Kidney tubule cell (primary cell): Measurements from ENCODE around the gene PTCD2.
"Not testable (repeated sequence)": the region's sequence is repeated elsewhere in the genome, so short reads cannot be mapped to it uniquely, and the experiment has no call there.

Source experiments
- DNase-seq: peaks from one replicate; pipeline ENCODE4 v3.0.0-alpha.2; 2018; ENCODE audit warnings: low spot score

PTCD2 gene

DNA sequence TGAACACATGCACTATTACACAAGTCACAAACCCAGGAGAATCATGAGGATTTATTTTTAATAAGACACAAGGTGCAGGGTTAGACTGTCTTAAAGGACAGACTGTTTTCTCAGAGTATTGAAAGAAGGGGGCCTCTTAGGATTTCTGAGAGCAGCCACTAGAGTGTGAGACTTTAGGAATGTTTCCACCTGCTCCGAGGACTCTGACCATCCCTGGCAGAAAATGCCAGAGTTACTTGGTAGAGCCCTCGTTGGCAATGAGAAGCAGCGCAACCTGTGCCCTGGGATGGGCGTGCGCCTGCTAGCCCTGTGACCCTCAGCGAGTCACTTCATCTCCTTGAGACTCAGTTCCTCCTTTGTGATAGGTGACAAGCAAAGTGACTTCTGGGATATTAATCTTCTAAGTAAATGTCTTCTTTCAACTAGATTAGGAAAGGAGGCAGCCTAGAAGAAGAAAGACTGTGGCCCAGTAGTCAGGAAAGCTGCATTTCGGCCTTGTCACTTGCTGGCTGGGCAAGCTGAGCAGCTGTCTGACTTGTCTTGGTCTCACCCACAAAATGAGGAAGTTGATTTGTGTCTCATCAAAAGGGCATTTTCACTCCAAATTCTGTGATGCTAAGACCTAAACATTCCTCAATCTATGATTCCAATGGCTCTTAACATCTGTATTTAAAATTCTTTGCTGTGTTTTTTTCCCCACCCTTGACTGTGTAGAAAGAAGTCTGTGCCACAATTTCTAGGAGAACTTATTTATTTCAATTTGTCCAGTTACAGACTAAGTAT is 60.5 kb downstream of the PTCD2 start:
- DNase-seq, result peak; percentile 45

DNA sequence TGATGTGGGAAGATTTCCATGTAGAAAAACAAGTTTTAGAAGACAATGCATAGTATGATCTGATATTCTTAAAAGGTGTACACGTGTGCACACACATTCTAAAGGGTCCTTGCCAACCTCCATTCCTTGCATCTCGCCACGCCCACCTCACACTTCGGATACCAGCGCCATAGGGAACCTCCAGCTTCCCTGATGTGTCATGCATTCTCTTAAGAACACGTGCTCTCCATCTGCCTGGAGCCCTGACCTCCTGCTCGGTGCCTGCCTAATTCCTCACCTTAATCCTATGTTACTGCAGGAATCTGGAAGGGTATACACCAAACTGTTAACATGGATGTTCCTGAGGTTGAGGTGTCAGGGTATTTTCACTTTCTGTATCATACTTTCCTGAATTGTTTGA is 63.1 kb downstream of the PTCD2 start:
- no peak for DNase-seq

DNA sequence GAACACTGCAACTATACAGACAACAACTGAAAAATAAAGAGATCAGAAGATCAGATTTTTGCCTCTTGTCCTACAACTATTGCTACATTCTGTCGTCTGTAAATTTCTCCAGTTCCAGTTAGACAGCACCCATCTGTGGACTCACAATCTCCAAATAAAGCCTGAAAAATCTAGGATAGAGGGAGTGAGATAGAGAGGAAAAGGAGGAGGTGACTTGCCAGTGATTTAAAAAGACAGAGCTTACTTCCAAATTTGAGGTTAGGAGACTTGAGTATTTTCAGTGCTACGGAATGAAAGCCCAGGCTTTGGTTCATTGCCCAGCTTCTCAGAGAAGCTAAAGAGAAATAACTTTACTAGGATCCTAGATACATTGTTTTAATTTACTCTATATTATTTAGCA is 63.6 kb downstream of the PTCD2 start:
- no peak for DNase-seq

DNA sequence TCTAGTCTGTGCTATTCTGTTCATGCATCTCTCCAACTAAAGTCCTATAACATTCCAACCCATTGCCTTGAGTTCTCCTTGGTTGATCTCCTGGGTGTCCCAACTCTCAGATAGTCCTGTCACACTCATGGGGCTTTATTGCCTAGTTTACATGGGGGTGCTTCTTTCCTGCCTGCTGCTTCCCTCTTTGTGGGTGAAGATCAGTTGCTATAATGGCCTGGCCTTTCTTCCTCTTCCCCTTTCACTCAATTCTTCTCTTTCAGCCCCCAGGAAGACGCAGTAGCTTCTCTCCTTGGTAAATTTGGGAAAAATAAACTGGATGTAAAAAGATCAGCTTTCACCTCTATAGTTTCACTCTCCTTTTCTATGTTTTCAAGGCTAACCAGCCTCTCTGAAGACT is 66.5 kb downstream of the PTCD2 start:
- DNase-seq, result no peak

DNA sequence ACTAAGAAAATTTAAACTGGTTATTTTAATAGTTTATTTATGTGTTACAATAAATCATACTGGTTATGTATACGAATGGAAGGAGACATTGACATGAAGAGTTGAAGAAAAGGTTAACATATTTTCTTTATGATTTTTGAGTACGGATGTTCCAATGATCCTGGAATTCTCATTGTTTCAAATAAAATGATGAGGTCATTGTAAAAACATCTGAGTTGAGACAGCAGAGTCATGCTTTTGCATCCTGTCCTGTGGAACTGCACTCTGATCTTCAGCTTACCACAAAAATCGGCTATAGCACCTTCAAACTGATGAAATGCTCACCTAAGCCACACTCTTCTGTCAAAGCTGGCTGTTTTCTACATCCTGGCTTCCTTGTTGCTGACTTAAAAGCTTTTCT is 67.8 kb downstream of the PTCD2 start:
- peak; percentile 91 for DNase-seq

DNA sequence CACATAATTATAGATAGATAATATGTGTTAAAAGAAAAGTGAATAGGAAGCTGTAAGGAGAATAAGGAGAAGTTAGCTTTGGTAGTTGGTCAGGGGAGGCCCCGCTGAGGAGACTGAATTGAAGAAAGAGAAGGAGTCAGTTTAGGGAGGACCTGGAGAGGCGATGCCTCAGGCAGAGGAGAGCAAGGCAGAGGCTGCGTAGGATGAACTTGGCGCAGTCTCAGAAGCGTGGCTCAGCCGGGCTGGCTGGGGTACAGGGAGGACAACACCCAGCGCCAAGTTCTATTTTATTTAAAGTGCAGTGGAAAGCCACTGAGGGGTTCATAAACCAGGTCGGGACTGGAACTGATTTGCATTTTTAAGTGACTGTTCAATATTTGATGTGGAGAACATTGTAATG is 68.5 kb downstream of the PTCD2 start:
- DNase-seq, result no peak

DNA sequence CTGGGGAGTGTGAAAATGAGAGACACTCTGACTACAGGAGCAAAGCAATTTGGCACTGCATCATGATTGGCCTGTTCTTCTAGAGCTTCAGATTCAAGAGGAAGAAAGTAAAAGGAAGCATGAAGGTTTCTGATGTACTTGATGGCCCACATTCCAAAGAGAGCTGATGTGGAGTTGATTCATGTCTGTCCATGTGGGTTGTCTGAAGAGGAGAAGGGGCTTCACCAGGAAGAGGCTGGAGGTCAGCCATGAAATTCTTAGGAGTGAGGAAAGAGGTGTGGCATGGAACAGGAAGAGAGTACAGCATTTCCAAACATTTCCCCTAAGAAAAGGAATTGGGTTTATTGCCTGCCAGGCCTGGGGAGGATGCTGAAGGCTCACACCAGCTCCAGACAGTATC is 70.7 kb downstream of the PTCD2 start:
- DNase-seq, result peak; percentile 64

DNA sequence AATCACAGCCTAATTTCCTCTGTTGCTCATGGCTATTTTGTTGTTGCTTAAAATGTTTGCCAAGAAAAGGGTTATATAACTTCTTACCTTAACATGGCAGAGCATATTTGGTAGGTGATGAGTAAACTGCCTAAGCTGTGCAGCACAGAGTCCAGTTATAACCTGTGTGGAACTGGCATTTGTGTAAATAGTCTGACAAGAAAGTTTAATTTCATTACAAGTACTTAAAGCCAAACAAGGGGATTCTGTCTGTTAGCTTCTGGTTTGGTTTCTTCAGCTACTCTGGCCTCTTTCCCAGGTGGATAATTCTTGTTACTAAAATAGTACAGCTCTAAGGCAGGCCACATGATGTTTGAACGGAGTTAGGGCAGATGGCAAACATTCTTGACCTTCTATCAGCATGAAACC is 72.2 kb downstream of the PTCD2 start:
- DNase-seq, result no peak

DNA sequence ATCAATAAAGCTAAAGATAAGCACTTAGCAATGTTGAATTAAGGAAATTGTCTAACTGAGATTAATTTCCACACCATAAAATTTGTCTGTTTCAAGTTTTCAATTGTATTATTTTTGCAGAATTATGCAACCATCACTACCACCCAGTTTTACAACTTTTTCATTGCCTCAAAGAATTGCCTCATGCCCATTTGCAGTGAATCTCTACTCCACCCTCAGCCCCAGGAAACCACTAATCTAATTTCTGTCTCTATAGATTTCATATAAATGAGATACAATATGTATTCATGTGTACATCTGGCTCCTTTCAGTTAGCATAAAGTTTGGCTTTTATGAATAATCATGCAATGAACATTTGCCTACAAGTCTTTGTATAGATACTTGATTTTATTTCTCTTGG is 72.9 kb downstream of the PTCD2 start:
- no peak for DNase-seq

DNA sequence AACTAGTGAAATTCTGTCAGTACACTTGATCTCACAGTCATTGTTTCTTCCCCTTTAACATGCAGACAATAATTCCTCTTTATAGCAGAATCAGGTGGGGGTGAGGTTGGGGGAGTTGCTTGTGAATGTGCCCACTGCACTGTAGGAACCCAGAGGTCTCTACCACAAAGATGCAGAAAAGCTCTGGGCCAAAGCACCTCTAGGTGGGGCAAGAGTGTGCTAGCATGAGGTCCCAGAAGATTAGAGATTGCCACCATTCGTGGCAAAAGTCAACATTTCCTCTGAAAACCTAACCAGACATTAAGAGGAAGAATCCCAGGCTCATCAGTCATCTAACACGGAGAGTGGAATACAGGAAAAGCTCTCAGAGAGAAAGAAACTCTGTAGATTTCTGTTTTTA is 74.5 kb downstream of the PTCD2 start:
- no peak for DNase-seq

DNA sequence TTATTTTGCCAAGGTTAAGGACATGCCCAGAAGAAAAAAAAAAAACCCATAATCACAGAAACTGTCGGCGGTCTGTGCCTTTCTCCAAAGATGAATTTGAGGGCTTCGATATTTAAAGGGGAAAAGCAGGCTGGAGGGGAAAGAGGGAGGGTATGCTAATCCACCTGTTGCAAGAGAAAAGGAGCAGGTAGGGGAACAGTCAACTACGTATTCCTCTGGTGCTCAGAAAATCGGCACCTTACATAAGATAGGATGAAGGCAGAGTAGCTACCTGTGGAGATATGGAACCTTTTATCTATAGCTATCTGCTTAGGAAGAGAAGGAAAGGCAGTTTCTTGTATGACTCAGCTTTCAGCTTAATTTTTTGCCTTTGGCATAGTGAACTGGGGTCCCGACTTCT is 77.7 kb downstream of the PTCD2 start:
- DNase-seq, result no peak

DNA sequence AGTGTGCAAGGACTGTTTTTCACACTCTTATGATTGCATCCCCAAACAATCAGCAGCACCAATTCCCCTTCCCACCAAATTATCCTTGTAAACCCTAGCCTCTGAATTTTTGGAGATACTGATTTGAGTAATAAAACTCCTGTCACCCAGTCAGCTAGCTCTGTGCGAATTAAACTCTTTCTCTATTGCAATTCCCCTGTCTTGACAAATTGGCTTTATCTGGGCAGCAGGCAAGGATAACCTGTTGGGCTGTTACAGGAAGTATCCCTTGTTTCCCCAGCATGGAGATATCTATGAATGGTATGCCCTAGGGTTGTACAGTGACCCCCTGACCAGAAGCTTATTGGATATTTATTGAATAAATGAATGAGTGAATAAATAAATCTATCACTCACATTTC is 80.8 kb downstream of the PTCD2 start:
- DNase-seq, result no peak

DNA sequence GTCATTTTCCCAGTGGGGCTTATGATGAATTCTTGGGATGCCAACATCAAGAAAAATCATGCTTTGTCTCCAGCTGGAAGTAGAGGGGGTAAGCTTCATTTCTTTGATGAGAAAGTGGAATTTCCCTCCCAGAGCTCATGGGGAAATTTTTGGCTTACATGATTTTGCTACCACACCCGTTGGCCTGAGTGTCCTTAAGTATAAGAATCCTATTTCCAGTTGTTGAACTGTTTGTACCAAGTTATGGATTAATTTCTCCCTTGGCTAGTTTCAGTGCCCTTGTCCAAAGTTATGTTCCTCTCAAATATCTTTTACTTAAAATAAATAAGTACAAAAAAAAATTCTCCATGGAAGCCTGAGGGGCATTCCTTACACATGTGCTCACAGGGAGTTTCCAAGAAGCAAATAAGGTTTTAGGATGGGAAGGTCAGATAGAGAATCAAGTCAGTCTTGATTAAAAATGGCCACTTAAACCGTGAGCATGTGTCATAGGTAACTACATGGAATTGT is 82.3 kb downstream of the PTCD2 start:
- peak; percentile 81 for DNase-seq

DNA sequence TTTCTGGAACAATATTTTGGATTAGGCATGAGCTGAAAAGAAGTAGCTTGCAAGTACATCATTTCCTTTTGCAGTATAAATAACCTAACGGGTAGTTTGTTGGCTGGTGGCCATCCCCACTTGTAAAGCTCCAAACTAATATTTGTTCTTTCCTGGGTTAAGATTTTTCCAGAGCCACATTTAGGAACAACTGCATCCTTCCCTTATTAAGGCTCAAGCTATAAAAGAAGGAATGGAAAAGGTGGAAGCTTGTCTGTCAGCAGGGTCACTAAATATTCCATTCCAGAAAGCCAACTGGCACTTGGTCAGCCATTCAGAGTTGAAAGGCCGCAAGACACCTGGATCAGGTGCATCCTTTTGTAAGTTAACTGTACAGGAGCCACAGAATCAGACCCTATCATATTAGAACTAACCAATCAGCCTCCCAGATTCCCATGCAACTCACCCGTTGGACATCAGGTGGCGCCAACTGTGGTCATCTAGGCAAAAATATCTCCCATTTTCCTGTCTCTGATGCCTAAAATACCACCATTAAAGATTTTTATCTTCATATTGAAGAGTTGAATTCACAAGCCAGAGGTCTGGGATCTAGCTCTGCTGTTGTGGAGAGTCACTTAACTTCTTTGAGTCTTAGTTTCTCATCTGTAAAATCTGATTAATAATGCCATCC is 82.9 kb downstream of the PTCD2 start:
- DNase-seq, result no peak

DNA sequence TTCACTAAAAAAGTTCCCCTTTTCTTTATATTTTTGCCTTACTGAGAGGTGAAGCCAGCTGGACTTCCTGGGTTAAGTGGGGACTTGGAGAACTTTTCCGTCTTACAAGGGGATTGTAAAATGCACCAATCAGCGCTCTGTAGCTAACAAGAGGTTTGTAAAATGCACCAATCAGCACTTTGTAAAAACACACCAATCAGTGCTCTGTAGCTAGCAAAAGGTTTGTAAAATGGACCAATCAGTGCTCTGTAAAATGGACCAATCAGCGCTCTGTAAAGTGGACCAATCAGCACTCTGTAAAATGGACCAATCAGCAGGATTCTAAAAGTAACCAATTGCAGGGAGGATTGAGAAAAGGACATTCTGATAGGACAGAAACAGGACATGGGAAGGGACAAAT is 84.6 kb downstream of the PTCD2 start:
- DNase-seq, result not testable (repeated sequence)

DNA sequence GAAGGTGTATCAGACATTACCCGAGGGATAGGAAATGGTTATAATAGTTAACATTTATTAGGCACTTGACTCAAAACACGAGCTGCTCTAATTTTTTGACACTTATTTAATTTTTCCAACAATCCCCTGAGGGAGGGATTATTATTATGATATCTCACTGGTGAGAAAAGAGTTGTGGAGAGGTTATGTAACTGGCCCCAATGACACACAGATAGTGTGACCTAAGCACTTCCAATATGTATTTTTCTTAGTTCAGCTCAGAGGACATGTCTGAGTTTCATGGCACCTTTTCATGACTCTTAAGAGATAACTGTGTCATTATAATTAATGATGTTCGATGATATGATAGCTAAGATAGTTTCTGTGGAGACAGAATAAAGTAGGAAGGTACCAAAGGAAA is 86.9 kb downstream of the PTCD2 start:
- DNase-seq, result no peak

DNA sequence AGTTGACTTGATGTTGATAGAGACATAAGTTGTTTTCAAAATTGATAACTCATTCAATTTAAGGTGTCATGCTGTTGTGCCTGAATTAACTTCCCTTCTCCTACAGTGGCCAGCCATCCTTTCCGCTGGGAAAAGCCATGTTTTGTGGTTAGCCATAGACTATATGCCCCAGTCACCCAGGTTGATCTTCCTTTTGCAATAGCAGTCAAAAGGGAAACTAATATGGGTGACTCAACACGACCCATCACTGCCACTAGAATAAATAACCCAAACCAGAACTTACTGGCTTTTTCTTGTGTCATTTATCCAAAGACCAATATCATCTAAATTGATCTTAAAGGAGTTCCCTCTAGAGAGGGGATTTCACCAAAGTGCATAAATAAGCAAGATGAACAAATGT is 87.4 kb downstream of the PTCD2 start:
- peak; percentile 78 for DNase-seq

DNA sequence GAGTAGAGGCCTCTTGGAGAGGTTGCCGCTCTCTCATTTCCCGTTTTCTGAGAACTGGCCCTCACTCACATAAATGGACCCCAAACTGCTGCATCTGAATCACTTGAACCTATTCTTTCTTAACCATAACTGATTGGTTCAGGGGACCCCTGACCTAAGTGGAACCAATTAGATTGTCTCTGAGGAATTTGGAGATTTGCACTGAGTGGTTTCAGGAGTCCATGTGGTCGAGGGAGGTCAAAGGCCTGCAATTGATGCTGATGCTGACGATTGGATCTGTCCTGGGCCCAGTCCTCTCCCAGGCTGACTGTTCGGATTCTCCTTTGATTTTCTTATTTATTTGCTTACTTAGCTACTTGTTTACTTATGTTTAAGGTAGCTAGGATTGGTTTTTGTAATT is 88.0 kb downstream of the PTCD2 start:
- DNase-seq, result no peak

DNA sequence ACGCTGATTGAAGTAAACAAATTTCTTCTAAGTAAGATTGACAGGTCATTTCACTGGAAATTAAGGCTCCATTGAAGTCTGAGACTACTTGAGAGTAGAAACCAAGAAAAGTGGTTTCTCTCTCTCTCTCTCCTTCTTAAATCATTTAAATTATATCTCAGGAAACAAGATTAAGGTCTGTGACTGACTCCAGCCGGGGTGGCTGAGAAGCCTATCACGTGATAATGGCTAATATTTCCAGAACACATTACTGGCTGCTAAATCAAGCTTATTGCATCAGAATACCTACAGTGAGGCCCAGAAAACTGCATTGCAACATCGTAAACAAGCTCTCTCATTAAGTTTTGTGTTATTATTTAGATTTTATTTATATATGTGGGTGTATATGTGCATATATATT is 88.4 kb downstream of the PTCD2 start:
- DNase-seq, result no peak

DNA sequence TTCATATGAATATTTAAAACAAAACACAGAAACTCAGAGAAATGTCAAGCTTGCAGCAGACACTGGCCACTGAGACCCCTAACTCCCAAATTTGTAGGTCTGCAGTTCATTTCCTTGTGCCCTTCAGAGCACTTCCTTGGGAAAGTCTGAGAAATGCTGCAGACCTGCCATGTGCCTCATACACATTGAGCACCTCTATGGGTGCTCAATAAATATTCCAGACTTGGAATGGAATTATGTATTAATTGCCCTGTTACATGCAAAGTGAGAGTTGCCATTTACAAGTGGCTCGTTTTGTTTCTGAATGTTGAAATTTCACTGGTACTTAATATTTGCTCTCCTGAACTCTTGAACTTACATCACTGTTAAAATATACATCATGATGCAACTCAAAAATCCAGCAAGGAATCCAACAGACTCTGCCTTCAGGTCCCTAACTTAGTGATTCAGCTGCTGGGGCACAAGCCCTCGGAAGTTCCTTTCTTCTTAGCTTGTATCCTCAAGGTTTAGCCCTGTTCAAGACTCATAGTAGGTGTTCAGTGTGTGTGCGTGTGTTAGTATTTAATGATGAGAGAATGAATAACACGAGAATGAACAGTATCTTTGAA is 90.6 kb downstream of the PTCD2 start:
- DNase-seq, result no peak

DNA sequence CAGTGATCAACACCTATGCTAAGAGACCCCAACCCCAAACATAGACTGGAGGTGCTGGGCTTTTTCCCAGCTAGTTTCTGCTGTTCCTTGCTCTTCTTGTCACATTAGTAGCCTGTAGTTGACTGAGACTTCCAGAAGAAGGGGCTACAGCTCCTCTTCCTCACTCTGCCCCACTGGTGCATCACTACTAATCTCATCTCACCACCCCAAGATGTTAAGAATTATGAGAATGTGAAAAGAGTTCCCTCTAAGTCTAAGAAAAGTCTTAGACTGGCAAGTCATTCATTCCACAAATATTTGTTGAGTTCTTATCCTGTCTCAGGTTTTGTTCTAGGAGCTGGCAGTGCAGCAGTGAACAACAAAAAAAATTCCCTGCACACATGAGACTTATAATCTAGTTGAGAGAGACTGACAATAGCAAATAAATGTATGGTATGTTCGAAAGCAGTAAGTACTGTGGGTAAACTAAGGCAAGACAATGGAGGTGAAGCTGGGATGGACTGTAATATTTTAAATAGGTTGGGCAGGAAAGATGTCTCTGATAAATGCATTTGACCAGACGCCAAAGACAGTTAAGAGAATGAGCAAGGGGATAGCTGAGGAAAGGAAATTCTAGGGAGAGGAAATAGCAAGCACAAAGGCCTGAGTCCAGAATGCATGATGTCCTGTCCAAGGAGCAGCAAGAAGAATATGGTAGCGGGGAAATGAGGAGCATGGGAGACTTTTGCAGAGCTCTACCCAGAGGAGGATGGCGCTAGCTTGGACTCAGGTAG is 92.3 kb downstream of the PTCD2 start:
- peak; percentile 36 for DNase-seq

DNA sequence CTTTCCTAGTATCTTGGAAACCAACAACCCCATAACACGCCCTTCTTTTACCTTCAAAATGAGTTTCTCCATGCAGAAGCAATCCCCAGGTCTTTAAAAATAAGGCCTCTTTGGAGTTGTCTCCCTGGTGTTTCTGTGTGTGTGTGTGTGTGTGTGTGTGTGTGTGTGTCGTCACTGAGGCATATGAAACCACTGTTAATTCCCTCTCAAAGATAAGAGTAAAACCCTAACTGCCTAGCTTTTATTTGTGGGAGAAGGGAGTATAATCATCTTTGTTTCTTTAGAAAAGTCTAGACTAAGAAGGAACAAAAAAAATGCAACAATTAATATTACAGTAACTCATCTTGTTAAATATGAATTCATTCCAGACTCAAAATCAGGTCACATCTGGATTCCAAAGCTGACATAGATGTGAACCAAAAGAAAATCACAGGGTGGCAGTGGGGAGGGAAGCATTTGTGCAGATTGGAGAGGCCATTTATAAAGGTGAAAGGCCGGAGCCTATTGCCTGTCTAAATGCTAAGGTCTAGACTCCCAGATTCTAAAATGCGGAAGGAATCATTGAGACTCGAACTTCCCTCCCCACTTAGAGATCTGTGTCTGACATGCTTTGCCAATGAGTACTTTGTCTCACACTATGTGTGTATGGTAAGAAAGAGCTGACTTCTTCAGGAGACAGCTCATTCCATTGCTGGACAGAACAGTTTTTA is 95.6 kb downstream of the PTCD2 start:
- no peak for DNase-seq
